ENCODE results near the gene ZFP1. TPM values are rescaled to one million over a fixed set of nuclear protein-coding genes. Genes with fewer than 3 reads are reported as not detected.

Gene ZFP1
- total RNA-seq, 1 experiment from 2014 or later, result 9.7 TPM

GRCh38 chr16:75122609-75123008 is 25.7 kb upstream of the ZFP1 start:
- CTCF ChIA-PET, result interaction anchor here (0.6 to 5.4 kb wide), 4 partner anchors 8 to 58 kb away, joined by 4 to 36 read pairs (median 6); no protein-coding TSS in a partner anchor
- Mint-ChIP-seq H3K4me1 (peaks cover 23% of the 10 kb centered on the region), H3K9me3 (peaks cover 30% of the 10 kb centered on the region), H3K27me3 (ENCODE audit: low read depth) (no peaks in the 10 kb centered on the region), H3K36me3 (peaks cover 27% of the 10 kb centered on the region), H3K4me3 (no peak overlapping the region), H3K27ac (no peak overlapping the region)
- DNase-seq (ENCODE audit: low spot score) (no peak), ATAC-seq (no peak)
- POLR2A ChIA-PET, result no interaction called here
- TF ChIP-seq ZBTB43 (CRISPR knock-in tag; IDR thresholded peaks at IDR 0.05) (no peak), ZNF121 (CRISPR knock-in tag; IDR thresholded peaks at IDR 0.05) (no peak), FOXJ3 (CRISPR knock-in tag; IDR thresholded peaks at IDR 0.05; ENCODE audit: borderline replicate concordance) (no peak), MAX (CRISPR knock-in tag; IDR thresholded peaks at IDR 0.05) (no peak), ZNF416 (CRISPR knock-in tag; IDR thresholded peaks at IDR 0.05) (no peak), E2F5 (CRISPR knock-in tag; IDR thresholded peaks at IDR 0.05) (no peak), ZMAT4 (CRISPR knock-in tag; IDR thresholded peaks at IDR 0.05) (no peak), ZNF532 (CRISPR knock-in tag; IDR thresholded peaks at IDR 0.05; ENCODE audit: borderline replicate concordance) (no peak), AFF4 (CRISPR knock-in tag; IDR thresholded peaks at IDR 0.05; ENCODE audit: borderline replicate concordance) (no peak), MXD4 (CRISPR knock-in tag; IDR thresholded peaks at IDR 0.05; ENCODE audit: borderline replicate concordance) (no peak), SMAD4 (CRISPR knock-in tag; IDR thresholded peaks at IDR 0.05) (no peak), ARID4B (CRISPR knock-in tag; IDR thresholded peaks at IDR 0.05; ENCODE audit: borderline replicate concordance) (no peak)
